Measurements from ENCODE around the gene RAPGEF3.

Gene RAPGEF3

GRCh38 chr12:47748899-47749298, 9.8 kb downstream of the RAPGEF3 start (continued):
- TF ChIP-seq, protein P1, sequence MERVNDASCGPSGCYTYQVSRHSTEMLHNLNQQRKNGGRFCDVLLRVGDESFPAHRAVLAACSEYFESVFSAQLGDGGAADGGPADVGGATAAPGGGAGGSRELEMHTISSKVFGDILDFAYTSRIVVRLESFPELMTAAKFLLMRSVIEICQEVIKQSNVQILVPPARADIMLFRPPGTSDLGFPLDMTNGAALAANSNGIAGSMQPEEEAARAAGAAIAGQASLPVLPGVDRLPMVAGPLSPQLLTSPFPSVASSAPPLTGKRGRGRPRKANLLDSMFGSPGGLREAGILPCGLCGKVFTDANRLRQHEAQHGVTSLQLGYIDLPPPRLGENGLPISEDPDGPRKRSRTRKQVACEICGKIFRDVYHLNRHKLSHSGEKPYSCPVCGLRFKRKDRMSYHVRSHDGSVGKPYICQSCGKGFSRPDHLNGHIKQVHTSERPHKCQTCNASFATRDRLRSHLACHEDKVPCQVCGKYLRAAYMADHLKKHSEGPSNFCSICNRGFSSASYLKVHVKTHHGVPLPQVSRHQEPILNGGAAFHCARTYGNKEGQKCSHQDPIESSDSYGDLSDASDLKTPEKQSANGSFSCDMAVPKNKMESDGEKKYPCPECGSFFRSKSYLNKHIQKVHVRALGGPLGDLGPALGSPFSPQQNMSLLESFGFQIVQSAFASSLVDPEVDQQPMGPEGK (CRISPR knock-in tag; IDR thresholded peaks at IDR 0.05; ENCODE audit: borderline replicate concordance): no peak
- no peak for TF ChIP-seq GLIS3 (CRISPR knock-in tag; IDR thresholded peaks at IDR 0.05)

GRCh38 chr12:47748507-47748828, 10.2 kb downstream of the RAPGEF3 start:
- TF ChIP-seq TCF4 (CRISPR knock-in tag; IDR thresholded peaks at IDR 0.05; ENCODE audit: borderline replicate concordance) (no peak), OSR1 (CRISPR knock-in tag; IDR thresholded peaks at IDR 0.05) (no peak), ZFP3 (CRISPR knock-in tag; IDR thresholded peaks at IDR 0.05) (no peak), POU6F1 (CRISPR knock-in tag; IDR thresholded peaks at IDR 0.05; ENCODE audit: borderline replicate concordance, low read depth) (no peak), GLIS3 (CRISPR knock-in tag; IDR thresholded peaks at IDR 0.05) (no peak), CSDC2 (CRISPR knock-in tag; IDR thresholded peaks at IDR 0.05) (no peak), ISL1 (CRISPR knock-in tag; IDR thresholded peaks at IDR 0.05) (no peak), ZC3H10 (CRISPR knock-in tag; IDR thresholded peaks at IDR 0.05) (no peak), ESRRG (CRISPR knock-in tag; IDR thresholded peaks at IDR 0.05) (no peak), ZNF8 (CRISPR knock-in tag; IDR thresholded peaks at IDR 0.05) (no peak), SNAI2 (CRISPR knock-in tag; IDR thresholded peaks at IDR 0.05) (no peak), RARB (CRISPR knock-in tag; IDR thresholded peaks at IDR 0.05) (no peak), ZNF565 (CRISPR knock-in tag; conservative IDR thresholded peaks at IDR 0.05; ENCODE audit: low read depth) (no peak), BACH2 (CRISPR knock-in tag; IDR thresholded peaks at IDR 0.05; ENCODE audit: borderline replicate concordance) (no peak), ZFP30 (CRISPR knock-in tag; IDR thresholded peaks at IDR 0.05) (no peak), ZNF70 (CRISPR knock-in tag; IDR thresholded peaks at IDR 0.05) (no peak), PPARA (CRISPR knock-in tag; IDR thresholded peaks at IDR 0.05; ENCODE audit: borderline replicate concordance) (no peak)
- TF ChIP-seq, protein P2, sequence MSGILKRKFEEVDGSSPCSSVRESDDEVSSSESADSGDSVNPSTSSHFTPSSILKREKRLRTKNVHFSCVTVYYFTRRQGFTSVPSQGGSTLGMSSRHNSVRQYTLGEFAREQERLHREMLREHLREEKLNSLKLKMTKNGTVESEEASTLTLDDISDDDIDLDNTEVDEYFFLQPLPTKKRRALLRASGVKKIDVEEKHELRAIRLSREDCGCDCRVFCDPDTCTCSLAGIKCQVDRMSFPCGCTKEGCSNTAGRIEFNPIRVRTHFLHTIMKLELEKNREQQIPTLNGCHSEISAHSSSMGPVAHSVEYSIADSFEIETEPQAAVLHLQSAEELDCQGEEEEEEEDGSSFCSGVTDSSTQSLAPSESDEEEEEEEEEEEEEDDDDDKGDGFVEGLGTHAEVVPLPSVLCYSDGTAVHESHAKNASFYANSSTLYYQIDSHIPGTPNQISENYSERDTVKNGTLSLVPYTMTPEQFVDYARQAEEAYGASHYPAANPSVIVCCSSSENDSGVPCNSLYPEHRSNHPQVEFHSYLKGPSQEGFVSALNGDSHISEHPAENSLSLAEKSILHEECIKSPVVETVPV (CRISPR knock-in tag; IDR thresholded peaks at IDR 0.05): no peak
- TF ChIP-seq, protein P1 (CRISPR knock-in tag; IDR thresholded peaks at IDR 0.05; ENCODE audit: borderline replicate concordance): no peak
- no peak for ATAC-seq

- no peak for TF ChIP-seq ISL1 (CRISPR knock-in tag; IDR thresholded peaks at IDR 0.05)
- no peak for TF ChIP-seq CREB5 (CRISPR knock-in tag; IDR thresholded peaks at IDR 0.05; ENCODE audit: low read depth)
- ATAC-seq: no peak; the same call in 2 of the 3 replicates
Observed at GRCh38 chr12:47747596-47748506, 10.8 kb downstream of the RAPGEF3 start.

- TF ChIP-seq, protein P1 (CRISPR knock-in tag; IDR thresholded peaks at IDR 0.05; ENCODE audit: borderline replicate concordance): no peak
- TF ChIP-seq CSDC2 (CRISPR knock-in tag; IDR thresholded peaks at IDR 0.05) (no peak), SNAI2 (CRISPR knock-in tag; IDR thresholded peaks at IDR 0.05) (no peak), ZNF70 (CRISPR knock-in tag; IDR thresholded peaks at IDR 0.05) (no peak), RARB (CRISPR knock-in tag; IDR thresholded peaks at IDR 0.05) (no peak), TCF4 (CRISPR knock-in tag; IDR thresholded peaks at IDR 0.05; ENCODE audit: borderline replicate concordance) (no peak), ZNF565 (CRISPR knock-in tag; conservative IDR thresholded peaks at IDR 0.05; ENCODE audit: low read depth) (no peak), CREB5 (CRISPR knock-in tag; IDR thresholded peaks at IDR 0.05; ENCODE audit: low read depth) (no peak)
- TF ChIP-seq, protein P2 (CRISPR knock-in tag; IDR thresholded peaks at IDR 0.05): no peak
- no peak for ATAC-seq
Observed at GRCh38 chr12:47747126-47747525, 11.6 kb downstream of the RAPGEF3 start.
